ENCODE results near the gene MAN1B1. TPM values are rescaled to one million over a fixed set of nuclear protein-coding genes. Genes with fewer than 3 reads are reported as not detected.

MAN1B1 gene
- polyA plus RNA-seq, 1 donor (not counting 4 experiments of a cell fraction or from before 2014, with no cell fraction given) = 34.3 TPM

- Histone ChIP-seq H3K9me1 (ENCODE audit: control insufficient read depth, extremely low read depth, insufficient read depth, low read length) (no peaks in the 10 kb centered on the region), H3K27ac (ENCODE audit: control insufficient read depth, insufficient read depth, low read length) (no peak overlapping the region), H3K4me1 (ENCODE audit: control insufficient read depth, extremely low read depth, insufficient read depth, low read length) (no peaks in the 10 kb centered on the region), H4K20me1 (ENCODE audit: control insufficient read depth, extremely low read depth, insufficient read depth, low read length) (no peaks in the 10 kb centered on the region), H3K79me2 (ENCODE audit: control insufficient read depth, insufficient read depth, low read length) (no peaks in the 10 kb centered on the region), H3K36me3 (ENCODE audit: control insufficient read depth in 2 of 2, extremely low read depth in 1 of 2, insufficient read depth in 2 of 2, low read length in 2 of 2) (no peaks in the 10 kb centered on the region), H3K9me3 (ENCODE audit: control insufficient read depth, low read depth, low read length) (no peaks in the 10 kb centered on the region), H3K27me3 (ENCODE audit: control insufficient read depth, extremely low read depth, insufficient read depth, low read length) (peaks cover 10% of the 10 kb centered on the region), H3K4me2 (ENCODE audit: control insufficient read depth, extremely low read depth, insufficient read depth, low read depth, low read length) (no peak overlapping the region), H3K4me3 (ENCODE audit: control insufficient read depth in 2 of 3, extremely low read depth in 1 of 3, insufficient read depth in 2 of 3, low read depth in 1 of 3, low read length in 3 of 3) (no peak overlapping the region), H2AFZ (ENCODE audit: control insufficient read depth, low read length) (no peak overlapping the region), H3K9ac (ENCODE audit: control insufficient read depth, extremely low read depth, insufficient read depth, low read length) (no peak overlapping the region)
- dilution Hi-C loops (cut with MboI; ENCODE audit: extremely low pct_ligation_motif_present, low sequenced_read_pairs) = no loop called here
- DNase-seq (ENCODE audit: low read depth, low spot score) = no peak
- FAIRE-seq = no peak
- TF ChIP-seq EZH2 (IDR thresholded peaks at IDR 0.05; ENCODE audit: low read length) = no peak
- TF ChIP-seq CTCF (optimal IDR thresholded peaks at IDR 0.05 in 1 of 3, IDR thresholded peaks at IDR 0.05 in 1 of 3, conservative IDR thresholded peaks at IDR 0.05 in 1 of 3; ENCODE audit: extremely low read depth in 1 of 3, insufficient read depth in 2 of 3, low read length in 3 of 3) = no peak
Measured at GRCh38 chr9:137147793-137148160, 61.0 kb downstream of the MAN1B1 start.

DNA sequence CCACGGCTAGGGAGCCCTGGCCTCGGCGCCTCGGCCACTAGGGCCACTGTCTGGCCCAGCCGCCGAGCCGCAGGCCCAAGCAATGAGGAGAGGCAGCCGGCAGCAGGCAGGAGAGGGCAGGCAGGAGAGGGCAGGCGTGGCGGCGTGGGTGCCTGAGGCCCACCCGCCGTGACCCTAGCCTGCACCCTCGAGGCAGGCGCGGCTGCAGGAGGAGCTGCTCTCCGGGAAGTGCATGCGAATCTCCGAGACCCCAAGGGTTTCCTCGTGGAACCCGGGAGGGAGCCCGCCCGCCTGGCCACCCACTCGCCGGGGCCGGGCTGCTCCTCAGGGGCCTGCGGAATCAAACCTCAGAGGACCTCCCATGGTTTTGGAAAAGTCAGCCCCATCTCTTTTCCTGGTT, 61.5 kb downstream of the MAN1B1 start:
- no peak overlapping the region for H3K27ac ChIP-seq (ENCODE audit: control insufficient read depth, insufficient read depth, low read length)

More for the DNA sequence above, 61.5 kb downstream of the MAN1B1 start:
- Histone ChIP-seq H3K9me3 (ENCODE audit: control insufficient read depth, low read depth, low read length) (no peaks in the 10 kb centered on the region), H3K36me3 (ENCODE audit: control insufficient read depth in 2 of 2, extremely low read depth in 1 of 2, insufficient read depth in 2 of 2, low read length in 2 of 2) (no peaks in the 10 kb centered on the region), H3K27me3 (ENCODE audit: control insufficient read depth, extremely low read depth, insufficient read depth, low read length) (peaks cover 10% of the 10 kb centered on the region), H3K9ac (ENCODE audit: control insufficient read depth, extremely low read depth, insufficient read depth, low read length) (no peak overlapping the region), H3K4me2 (ENCODE audit: control insufficient read depth, extremely low read depth, insufficient read depth, low read depth, low read length) (no peak overlapping the region), H3K4me3 (ENCODE audit: control insufficient read depth in 2 of 3, extremely low read depth in 1 of 3, insufficient read depth in 2 of 3, low read depth in 1 of 3, low read length in 3 of 3) (no peak overlapping the region), H3K4me1 (ENCODE audit: control insufficient read depth, extremely low read depth, insufficient read depth, low read length) (no peaks in the 10 kb centered on the region), H4K20me1 (ENCODE audit: control insufficient read depth, extremely low read depth, insufficient read depth, low read length) (no peaks in the 10 kb centered on the region), H3K9me1 (ENCODE audit: control insufficient read depth, extremely low read depth, insufficient read depth, low read length) (no peaks in the 10 kb centered on the region), H2AFZ (ENCODE audit: control insufficient read depth, low read length) (no peak overlapping the region), H3K79me2 (ENCODE audit: control insufficient read depth, insufficient read depth, low read length) (no peaks in the 10 kb centered on the region)
- FAIRE-seq = no peak
- TF ChIP-seq CTCF (optimal IDR thresholded peaks at IDR 0.05 in 1 of 3, IDR thresholded peaks at IDR 0.05 in 1 of 3, conservative IDR thresholded peaks at IDR 0.05 in 1 of 3; ENCODE audit: extremely low read depth in 1 of 3, insufficient read depth in 2 of 3, low read length in 3 of 3) (no peak), EZH2 (IDR thresholded peaks at IDR 0.05; ENCODE audit: low read length) (no peak)
- dilution Hi-C loops (cut with MboI; ENCODE audit: extremely low pct_ligation_motif_present, low sequenced_read_pairs) = no loop called here
- DNase-seq (ENCODE audit: low read depth, low spot score) = no peak

All from keratinocyte (primary cell).